ENCODE data around the gene PLBD2.

DNA sequence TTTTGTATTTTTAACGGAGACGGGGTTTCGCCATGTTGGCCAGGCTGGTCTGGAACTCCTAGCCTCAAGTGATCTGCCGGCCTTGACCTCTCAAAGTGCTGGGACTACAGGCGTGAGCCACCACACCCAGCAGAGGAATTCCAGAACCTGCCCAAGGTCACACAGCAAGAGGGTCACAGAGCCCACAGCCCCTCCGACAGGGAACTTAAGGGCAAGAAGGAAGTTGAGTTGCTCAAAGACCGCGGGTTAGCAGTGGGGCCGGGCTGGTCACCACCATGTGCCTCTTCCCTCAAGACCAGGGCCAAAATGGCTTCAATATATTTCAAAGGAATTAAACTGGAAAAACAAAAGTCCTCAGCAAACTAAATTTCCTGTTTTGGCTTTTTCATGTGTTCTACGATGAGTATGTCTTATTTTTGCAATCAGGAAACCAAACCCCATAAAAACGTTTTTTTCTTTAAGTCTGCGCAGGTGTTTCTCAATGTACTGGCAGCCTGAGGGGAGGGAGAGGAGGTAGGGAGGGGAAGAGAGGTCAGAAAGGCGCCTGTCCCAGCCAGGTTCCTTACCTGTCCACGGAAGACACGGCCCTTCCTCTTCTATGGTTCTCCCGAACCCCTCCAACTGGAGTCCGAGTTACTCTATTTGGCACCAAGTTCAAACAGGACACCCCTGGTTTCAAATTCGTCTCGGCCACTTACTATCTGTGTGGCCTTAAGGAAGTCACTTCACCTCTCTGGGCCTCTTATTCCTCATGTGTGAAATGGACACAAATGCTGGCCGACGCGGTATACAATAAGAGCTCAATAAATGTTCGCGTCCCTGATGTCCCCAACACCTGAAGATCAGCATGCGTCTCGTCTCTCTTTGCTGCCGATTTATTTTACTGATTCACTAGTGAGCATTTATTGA is 24.3 kb upstream of the PLBD2 start:
- no peak for TF ChIP-seq YY1 (IDR thresholded peaks at IDR 0.05)
- TF ChIP-seq, protein P1, sequence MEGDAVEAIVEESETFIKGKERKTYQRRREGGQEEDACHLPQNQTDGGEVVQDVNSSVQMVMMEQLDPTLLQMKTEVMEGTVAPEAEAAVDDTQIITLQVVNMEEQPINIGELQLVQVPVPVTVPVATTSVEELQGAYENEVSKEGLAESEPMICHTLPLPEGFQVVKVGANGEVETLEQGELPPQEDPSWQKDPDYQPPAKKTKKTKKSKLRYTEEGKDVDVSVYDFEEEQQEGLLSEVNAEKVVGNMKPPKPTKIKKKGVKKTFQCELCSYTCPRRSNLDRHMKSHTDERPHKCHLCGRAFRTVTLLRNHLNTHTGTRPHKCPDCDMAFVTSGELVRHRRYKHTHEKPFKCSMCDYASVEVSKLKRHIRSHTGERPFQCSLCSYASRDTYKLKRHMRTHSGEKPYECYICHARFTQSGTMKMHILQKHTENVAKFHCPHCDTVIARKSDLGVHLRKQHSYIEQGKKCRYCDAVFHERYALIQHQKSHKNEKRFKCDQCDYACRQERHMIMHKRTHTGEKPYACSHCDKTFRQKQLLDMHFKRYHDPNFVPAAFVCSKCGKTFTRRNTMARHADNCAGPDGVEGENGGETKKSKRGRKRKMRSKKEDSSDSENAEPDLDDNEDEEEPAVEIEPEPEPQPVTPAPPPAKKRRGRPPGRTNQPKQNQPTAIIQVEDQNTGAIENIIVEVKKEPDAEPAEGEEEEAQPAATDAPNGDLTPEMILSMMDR (IDR thresholded peaks at IDR 0.05; ENCODE audit: low read depth, low read length, missing input control): no peak
- TF ChIP-seq, protein P2, sequence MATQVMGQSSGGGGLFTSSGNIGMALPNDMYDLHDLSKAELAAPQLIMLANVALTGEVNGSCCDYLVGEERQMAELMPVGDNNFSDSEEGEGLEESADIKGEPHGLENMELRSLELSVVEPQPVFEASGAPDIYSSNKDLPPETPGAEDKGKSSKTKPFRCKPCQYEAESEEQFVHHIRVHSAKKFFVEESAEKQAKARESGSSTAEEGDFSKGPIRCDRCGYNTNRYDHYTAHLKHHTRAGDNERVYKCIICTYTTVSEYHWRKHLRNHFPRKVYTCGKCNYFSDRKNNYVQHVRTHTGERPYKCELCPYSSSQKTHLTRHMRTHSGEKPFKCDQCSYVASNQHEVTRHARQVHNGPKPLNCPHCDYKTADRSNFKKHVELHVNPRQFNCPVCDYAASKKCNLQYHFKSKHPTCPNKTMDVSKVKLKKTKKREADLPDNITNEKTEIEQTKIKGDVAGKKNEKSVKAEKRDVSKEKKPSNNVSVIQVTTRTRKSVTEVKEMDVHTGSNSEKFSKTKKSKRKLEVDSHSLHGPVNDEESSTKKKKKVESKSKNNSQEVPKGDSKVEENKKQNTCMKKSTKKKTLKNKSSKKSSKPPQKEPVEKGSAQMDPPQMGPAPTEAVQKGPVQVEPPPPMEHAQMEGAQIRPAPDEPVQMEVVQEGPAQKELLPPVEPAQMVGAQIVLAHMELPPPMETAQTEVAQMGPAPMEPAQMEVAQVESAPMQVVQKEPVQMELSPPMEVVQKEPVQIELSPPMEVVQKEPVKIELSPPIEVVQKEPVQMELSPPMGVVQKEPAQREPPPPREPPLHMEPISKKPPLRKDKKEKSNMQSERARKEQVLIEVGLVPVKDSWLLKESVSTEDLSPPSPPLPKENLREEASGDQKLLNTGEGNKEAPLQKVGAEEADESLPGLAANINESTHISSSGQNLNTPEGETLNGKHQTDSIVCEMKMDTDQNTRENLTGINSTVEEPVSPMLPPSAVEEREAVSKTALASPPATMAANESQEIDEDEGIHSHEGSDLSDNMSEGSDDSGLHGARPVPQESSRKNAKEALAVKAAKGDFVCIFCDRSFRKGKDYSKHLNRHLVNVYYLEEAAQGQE (IDR thresholded peaks at IDR 0.05): no peak
- TF ChIP-seq TAF1 (conservative IDR thresholded peaks at IDR 0.05): no peak
- no peak for TF ChIP-seq RAD21 (IDR thresholded peaks at IDR 0.05)
- no peak for TF ChIP-seq GABPA (IDR thresholded peaks at IDR 0.05 in 1 of 2, conservative IDR thresholded peaks at IDR 0.05 in 1 of 2)
